ENCODE measurements around the gene LRRK2.

GRCh38 chr12:40382217-40382616, 157.4 kb downstream of the LRRK2 start:
- TF ChIP-seq, protein P1, sequence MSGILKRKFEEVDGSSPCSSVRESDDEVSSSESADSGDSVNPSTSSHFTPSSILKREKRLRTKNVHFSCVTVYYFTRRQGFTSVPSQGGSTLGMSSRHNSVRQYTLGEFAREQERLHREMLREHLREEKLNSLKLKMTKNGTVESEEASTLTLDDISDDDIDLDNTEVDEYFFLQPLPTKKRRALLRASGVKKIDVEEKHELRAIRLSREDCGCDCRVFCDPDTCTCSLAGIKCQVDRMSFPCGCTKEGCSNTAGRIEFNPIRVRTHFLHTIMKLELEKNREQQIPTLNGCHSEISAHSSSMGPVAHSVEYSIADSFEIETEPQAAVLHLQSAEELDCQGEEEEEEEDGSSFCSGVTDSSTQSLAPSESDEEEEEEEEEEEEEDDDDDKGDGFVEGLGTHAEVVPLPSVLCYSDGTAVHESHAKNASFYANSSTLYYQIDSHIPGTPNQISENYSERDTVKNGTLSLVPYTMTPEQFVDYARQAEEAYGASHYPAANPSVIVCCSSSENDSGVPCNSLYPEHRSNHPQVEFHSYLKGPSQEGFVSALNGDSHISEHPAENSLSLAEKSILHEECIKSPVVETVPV (CRISPR knock-in tag; IDR thresholded peaks at IDR 0.05): no peak
- TF ChIP-seq ESRRG (CRISPR knock-in tag; IDR thresholded peaks at IDR 0.05) (no peak), ZC3H10 (CRISPR knock-in tag; IDR thresholded peaks at IDR 0.05) (no peak)
